GM19099 (cell line): ENCODE measurements around the gene TSPAN4.
A peak's percentile ranks its signal among the peaks of the same experiment; 100 is the strongest.

ENCODE experiments used
- POLR2A ChIP-seq: IDR thresholded peaks from 3 replicates; pipeline ENCODE4 v1.6.1; 2011; ENCODE audit warnings: low read depth; ENCODE audit not compliant: insufficient read length; ENCODE audit errors: extremely low read depth

The TSPAN4 gene

DNA sequence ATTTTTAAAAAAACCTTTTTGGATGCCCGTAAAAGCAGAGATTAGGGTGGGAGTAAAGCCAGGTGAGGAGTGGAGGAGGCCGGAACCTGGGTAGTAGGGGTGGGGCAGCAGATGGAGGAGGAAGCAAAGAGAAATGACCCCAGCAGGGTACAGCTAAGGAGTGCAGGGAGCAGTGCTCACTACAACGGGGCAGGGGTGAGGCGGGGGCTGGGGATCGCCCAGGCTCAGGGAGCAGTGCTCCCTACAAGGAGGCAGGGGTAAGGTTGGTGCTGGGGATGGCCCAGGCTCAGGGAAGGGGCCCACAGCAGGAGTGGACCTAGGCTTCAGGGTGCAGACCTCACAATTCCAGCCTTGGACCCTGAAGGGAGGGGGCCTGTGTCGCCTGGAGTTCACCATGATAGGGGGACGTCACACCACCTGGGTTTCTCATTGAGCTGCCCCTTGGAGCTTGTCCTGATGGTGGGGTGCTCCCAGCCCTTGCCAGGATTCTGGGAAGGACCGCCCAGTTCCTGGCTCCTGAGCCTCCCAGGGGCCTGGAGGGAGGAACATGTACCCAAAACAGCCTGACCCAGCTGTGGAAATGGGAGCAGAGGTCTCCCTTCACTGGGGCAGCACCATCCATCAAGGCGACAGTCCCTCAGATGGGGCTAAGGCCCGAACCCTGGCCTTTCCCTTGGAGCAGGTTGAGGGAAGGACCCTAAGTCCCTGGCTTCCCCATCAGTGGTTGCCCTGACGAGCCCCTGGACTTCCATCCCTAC, 26.8 kb upstream of the TSPAN4 start:
- no peak for TF ChIP-seq POLR2A

DNA sequence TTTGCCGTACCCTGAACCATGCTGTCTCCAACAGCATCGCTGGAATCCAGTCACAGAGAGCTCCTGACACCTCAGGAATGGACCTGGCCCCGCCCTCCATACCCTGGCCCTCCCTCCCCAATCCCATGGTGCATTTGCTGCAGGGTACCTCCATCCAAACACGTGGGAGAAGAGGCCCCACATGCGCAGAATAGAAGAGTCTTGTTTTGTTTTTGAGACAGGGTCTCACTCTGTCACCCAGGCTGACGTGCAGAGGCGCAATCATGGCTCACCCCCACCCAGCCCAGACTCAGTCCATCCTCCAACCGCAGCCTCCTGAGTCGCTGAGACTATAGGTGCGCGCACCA, 26.2 kb upstream of the TSPAN4 start:
- no peak for TF ChIP-seq POLR2A

DNA sequence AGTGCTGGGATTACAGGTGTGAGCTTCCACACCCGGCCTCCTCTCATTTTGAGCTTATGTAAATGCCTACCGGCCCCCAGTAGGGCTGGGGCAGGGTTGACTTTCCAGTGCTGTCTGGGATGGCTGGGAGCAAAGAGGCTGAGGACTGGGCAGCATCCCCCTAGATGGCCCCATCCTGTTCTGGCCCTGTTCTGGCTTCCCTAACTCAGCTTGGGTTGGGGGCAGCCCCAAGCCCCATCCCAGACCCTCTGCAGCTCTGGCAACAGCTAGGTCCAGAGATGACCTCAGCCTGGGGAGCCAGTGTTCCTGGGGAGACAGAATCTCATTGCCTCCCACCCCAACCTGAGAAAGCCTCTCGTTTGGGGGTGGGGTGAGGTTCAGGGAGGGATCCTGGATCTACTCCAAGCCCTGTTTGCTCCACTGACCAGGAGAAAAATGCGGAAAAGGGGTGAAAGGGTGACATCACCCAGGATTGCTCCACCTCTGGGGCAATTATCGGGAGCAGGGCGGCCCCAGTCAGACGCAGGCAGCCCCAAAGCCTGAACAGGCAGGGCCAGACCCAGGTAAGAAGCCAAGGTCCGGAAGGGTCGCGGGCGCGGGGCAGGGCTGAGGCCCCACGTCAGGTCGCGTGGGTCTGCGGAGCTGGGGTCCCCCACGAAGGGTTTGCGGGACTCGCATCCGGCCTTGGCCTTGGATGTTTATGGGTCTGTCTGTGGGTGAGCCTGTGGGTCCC, 24.1 kb upstream of the TSPAN4 start, which contains the start of gene PNPLA2:
TSS of gene PNPLA2 (plus strand) at position 519 of the 733 bp plus-strand sequence. CDS start 805 bp downstream, outside the sequence.
- no peak for TF ChIP-seq POLR2A

DNA sequence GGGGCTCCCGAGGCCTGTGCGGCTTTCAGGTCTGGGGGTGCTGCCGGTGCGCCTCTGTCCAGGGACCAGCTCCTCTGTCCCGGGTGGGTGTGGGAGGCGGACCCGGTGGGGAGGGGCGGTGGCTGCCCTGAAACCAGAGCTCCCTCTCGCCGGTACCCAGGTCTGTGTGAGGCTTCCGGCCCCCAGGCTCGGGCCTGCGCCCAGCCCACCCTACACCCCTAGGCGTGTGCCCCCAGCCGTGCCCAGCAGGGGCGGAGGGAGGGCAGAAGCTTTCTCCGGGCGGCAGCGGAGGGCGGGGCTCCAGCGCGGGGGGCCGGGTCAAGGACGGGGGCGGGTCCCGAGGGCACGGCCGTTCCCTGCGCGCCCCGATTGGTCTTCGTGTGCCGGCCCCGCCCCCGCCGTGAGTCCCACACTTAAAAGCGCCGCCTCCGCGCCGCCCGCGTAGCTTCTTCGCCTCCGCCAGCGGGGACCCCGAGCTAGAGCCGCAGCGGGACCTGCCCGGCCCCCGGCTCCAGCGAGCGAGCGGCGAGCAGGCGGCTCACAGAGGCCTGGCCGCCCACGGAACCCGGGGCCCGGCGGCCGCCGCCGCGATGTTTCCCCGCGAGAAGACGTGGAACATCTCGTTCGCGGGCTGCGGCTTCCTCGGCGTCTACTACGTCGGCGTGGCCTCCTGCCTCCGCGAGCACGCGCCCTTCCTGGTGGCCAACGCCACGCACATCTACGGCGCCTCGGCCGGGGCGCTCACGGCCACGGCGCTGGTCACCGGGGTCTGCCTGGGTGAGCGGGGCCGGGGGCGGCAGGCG, 23.3 kb upstream of the TSPAN4 start:
- peak; percentile 88 for TF ChIP-seq POLR2A

DNA sequence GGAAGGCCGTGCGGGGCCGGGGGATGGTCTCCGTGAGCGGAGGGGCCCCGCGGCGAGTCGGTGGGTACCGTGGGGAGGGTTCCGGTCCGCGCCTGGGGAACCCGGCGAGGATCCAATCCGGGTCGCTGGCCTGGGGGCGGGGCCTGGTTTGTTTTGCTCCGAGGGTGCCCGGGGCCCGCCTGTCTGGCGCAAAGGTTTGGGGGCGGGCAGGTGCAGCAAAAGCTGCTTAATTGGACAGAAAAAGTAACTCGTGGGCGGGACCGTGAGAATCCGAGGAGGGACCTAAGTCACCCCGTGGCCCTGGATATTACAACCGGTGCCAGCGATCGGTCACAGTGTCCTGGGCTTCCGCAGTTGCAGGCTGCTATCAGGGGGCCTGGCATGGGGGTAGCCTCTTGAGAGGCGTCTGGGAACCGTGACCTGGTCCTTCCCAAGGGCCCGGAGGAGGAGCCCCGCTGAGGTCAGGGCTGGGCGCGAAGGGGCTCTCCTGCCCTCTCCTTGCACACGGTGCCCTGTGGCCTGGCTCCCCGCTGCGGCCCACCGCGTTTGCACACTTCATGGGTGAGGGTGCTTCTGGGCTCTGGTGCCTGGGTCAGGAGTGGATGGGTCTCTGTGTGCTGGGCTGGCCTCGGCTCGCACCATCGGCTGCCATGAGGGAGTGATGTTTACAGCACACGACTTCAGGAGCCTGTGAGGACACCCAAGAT, 22.6 kb upstream of the TSPAN4 start:
- TF ChIP-seq POLR2A: no peak

DNA sequence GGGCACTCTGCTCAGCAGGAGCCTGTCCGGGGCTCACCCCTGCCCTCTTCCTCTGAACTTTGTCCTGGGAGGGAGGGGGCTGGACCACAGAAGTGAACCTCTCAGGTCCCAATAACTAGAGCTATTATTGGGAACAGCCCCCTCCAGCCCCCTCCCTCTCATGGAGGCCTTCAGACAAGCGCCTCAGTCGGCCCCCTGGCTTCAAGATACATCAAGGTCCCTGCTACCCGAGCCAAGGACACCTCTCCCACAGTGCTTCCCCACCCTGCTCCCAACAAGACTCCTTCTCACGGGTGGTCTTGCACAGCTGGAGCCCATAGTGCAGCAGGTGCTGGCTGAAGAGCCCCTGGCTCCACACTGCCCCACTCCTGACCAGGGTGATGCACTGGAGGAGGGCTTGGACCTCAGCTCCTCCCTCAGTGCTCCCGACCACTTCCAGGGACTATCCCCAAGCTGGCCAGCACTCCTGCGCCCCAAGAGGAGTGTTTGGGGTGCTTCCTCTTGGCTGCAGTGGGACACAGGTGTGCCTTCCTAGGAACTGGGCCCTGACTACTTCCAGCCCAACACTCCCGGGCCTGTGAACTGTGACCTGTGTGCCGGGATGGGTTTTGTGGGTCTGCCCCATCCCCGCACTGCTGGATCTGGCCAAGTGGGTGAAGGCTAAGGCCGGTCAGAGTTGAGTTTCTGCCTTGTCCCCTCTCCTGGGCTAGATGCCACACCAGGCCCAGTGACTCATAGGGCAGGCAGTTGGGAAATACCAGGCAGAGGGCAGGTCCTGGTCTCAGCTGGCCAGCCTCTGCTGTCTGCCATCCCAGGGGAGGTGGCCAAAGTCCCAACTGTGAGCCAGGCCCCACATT, 21.8 kb upstream of the TSPAN4 start:
- TF ChIP-seq POLR2A: no peak

DNA sequence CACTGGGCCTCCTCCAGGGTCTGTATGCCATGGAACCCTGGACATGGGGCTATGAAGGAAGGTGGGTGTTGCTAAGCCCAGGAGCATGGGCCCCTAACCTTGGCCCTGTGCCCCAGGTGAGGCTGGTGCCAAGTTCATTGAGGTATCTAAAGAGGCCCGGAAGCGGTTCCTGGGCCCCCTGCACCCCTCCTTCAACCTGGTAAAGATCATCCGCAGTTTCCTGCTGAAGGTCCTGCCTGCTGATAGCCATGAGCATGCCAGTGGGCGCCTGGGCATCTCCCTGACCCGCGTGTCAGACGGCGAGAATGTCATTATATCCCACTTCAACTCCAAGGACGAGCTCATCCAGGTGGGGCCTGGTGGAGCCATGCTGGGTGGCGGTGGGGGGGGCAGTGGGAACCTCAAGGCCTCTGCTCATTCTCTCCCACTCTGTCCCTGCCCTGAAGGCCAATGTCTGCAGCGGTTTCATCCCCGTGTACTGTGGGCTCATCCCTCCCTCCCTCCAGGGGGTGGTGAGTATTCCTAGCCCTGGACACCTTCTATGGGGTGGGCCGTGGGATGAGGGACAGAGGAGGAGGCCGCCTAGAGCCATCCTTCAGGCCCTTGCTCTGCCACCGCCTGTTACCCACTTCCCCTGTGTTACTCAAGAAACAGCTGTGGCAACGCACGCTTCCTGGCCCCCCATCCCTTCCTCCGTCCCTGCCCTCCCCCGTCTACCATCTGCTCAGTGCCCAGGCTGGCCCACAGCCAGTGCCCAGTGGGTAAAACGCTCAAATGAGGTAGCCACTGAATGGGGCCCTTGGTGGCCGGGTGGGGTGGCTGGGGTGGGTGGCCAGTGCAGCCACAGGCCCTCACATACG, 20.9 kb upstream of the TSPAN4 start:
- TF ChIP-seq POLR2A: no peak

DNA sequence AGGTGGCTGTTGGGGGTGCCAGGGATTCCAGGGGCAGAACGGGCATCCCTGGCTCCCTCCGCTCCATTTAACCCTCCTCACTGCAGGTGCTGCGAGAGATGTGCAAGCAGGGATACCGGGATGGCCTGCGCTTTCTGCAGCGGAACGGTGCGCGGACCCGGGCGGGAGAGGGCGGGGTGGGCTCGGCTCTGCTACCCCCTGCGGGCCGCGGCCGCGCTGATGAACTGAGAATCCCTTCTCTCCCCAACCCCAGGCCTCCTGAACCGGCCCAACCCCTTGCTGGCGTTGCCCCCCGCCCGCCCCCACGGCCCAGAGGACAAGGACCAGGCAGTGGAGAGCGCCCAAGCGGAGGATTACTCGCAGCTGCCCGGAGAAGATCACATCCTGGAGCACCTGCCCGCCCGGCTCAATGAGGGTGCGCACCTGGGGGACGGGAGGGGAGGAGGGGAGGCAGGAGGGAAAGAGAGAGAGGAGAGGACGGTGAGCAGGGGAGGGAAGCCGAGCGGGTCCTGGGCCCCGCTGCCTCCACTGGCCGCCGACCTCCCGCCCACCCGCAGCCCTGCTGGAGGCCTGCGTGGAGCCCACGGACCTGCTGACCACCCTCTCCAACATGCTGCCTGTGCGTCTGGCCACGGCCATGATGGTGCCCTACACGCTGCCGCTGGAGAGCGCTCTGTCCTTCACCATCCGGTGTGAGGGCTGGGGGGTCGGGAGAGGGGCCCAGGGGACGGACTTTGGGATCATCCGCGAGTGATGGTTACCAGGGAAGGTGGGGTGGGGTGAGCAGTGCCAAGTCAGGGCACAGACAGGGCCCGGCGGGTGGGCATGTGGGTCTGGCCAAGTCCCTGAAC, 19.0 kb upstream of the TSPAN4 start:
- no peak for TF ChIP-seq POLR2A

DNA sequence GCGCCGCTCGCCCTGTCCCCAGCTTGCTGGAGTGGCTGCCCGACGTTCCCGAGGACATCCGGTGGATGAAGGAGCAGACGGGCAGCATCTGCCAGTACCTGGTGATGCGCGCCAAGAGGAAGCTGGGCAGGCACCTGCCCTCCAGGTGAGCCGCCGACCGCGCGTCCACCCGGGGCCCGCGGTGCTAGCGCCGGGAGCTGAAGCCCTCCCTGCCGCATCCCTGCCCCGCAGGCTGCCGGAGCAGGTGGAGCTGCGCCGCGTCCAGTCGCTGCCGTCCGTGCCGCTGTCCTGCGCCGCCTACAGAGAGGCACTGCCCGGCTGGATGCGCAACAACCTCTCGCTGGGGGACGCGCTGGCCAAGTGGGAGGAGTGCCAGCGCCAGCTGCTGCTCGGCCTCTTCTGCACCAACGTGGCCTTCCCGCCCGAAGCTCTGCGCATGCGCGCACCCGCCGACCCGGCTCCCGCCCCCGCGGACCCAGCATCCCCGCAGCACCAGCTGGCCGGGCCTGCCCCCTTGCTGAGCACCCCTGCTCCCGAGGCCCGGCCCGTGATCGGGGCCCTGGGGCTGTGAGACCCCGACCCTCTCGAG, 18.3 kb upstream of the TSPAN4 start:
- TF ChIP-seq POLR2A: no peak

DNA sequence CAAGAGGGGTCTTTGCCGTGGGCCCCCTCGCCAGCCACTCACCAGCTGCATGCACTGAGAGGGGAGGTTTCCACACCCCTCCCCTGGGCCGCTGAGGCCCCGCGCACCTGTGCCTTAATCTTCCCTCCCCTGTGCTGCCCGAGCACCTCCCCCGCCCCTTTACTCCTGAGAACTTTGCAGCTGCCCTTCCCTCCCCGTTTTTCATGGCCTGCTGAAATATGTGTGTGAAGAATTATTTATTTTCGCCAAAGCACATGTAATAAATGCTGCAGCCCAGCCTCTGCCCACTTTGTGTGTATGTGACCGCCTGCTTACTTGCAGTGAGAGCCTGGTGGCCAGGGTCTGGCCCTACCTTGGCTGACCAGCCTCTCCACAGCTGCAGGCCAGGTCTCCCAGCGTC, 17.7 kb upstream of the TSPAN4 start:
- TF ChIP-seq POLR2A: no peak

DNA sequence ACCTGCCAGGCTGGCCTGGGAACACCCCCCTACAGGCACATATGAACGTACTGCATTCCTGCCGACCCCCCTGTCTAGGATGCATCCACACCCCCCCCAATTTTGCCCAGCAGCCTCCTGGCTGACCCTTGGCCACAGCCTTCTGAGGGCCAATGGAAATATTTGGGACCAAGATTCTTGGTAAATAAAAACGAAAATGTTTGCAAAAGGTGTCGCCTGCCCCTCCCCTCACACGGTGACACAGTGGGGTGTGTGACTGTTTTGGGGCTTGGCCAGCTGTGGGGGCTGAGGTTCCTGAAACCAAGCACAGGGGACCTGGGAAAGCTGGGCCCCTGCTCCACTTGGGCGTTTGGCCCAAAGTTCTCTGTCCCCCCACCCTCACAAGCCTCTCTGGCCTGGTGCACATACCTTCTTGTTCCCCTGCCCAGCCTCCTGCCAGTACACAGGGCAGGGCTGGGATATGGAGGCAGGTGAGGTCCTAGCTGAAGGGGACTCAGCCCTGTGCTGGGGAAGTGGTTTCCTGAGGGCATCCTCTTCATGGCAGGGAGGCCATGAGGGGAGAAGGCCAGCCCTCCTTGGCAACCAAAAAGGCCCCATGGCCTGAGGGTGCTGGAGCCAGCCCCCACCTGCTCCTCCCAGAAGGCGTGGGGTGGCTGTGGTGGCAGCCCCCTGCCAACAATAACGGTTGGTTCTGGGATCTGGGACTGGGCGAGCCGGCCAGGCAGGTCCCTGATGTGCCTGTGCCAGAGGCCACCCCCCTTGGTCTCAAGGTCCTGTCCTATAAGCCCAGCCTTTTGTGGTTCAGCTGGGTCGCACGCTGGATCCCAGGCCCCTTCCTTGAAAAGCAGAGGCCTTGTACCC, 17.1 kb upstream of the TSPAN4 start:
- TF ChIP-seq POLR2A: no peak
